Stimulated activated CD4-positive, alpha-beta T cell treated with anti-CD3 and anti-CD28 coated beads, Interleukin-2, amount 100 ng/mL, for 24 hours (primary cell): ENCODE data around the gene PI4KA.
"Not testable (repeated sequence)": the region's sequence is repeated elsewhere in the genome, so short reads cannot be mapped to it uniquely, and the experiment has no call there.

ENCODE experiments used
- DNase-seq, 2 donors: peaks; one replicate each; pipeline ENCODE4 v3.0.0-alpha.2; 2020

PI4KA gene

GRCh38 chr22:20745119-20745518, 113.5 kb downstream of the PI4KA start:
- DNase-seq, result no peak

- DNase-seq, result no peak
Measured at GRCh38 chr22:20744456-20744855, 114.2 kb downstream of the PI4KA start.

- DNase-seq, result no peak
Measured at GRCh38 chr22:20742764-20743163, 115.8 kb downstream of the PI4KA start.

- DNase-seq, result peak; percentile 43 to 44
Measured at GRCh38 chr22:20741634-20742581, 116.7 kb downstream of the PI4KA start.

GRCh38 chr22:20741008-20741633, 117.5 kb downstream of the PI4KA start:
- DNase-seq, result no peak

- DNase-seq, result no peak
Measured at GRCh38 chr22:20740222-20740951, 118.2 kb downstream of the PI4KA start.

GRCh38 chr22:20738394-20739089, 120.1 kb downstream of the PI4KA start:
- no peak for DNase-seq

GRCh38 chr22:20736891-20737290, 121.7 kb downstream of the PI4KA start:
- DNase-seq, result not testable (repeated sequence)

GRCh38 chr22:20735356-20736162, 123.1 kb downstream of the PI4KA start:
- DNase-seq, result not testable (repeated sequence)

GRCh38 chr22:20732431-20732830, 126.2 kb downstream of the PI4KA start:
- not testable (repeated sequence) for DNase-seq

- DNase-seq, result no peak
Measured at GRCh38 chr22:20729194-20729593, 129.4 kb downstream of the PI4KA start.

GRCh38 chr22:20728523-20729190, 130.0 kb downstream of the PI4KA start:
- no peak for DNase-seq

- no peak for DNase-seq
Measured at GRCh38 chr22:20727118-20728015, 131.2 kb downstream of the PI4KA start.

GRCh38 chr22:20725987-20726558, 132.5 kb downstream of the PI4KA start:
- DNase-seq, result no peak

GRCh38 chr22:20724676-20725454, 133.7 kb downstream of the PI4KA start:
- no peak for DNase-seq

GRCh38 chr22:20721409-20722218, 137.0 kb downstream of the PI4KA start:
- no peak for DNase-seq

- no peak for DNase-seq
Measured at GRCh38 chr22:20720692-20721408, 137.8 kb downstream of the PI4KA start.
